GM19025 (cell line): ENCODE results near the gene RBM47.

Source experiments
- ATAC-seq: cut with Tn5 transposase; IDR thresholded peaks from one replicate; pipeline ENCODE4 v1.9.1; 2021; ENCODE audit warnings: mild to moderate bottlenecking, low read depth, moderate library complexity; ENCODE audit not compliant: unreplicated experiment

The RBM47 gene

GRCh38 chr4:40506492-40506891 lies 123.2 kb downstream of the RBM47 start:
- no peak for ATAC-seq

DNA sequence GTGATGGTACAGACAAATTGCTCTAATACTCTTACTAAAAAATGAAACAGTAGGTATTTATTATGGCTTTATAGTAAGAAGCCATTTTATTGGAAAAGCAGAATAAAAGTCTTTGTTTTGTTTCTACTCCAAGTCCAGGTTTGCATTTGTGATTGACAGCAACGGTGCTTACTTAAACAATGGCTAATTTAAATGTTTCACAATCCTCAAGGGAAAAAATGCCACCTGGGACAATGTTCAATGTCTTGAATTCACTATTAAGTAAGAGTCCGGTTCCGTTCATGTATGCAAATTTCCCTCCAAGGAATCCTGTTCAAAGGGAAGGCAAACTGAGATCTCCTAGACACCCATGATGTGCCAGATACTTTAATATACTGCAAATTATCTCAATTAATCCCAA lies 123.6 kb downstream of the RBM47 start:
- ATAC-seq: no peak

DNA sequence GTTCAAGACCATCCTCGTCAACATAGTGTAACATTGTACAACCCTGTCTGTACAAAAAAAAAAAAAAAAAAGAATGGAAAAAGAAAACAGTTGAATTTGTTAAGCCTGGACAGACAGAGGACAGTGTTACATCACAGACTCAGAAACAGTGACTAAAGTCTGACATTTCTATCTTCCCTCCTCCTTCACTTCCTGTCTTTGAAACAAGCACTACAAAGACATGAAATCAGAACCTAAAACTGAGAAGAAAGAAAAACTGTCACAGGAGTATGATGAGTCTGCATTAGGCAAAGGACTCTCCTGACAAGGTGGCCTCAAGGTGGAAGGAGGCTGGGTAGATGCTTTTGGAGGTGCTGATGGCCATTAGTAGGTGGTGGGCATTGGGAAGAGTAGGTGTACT lies 126.7 kb downstream of the RBM47 start:
- no peak for ATAC-seq

- no peak for ATAC-seq
Measured at GRCh38 chr4:40502220-40502619, 127.4 kb downstream of the RBM47 start.

DNA sequence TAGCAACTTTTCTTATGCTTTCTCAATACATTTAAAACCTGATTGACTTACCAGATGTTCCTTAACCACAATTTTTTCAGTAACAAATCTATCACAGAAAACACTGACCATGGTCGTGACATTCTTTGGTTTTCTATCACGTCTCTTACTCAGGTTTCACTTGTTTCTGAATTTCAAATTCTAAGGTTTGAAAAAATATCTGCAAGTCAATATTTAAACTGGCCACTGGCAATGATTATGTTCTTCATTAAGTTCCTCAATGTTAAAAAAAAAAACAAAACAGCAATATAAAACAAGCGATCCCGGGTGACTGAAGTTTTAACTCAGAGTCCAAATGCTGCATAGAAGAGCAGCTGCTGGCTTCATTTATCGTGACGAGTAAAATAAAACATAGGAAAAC lies 128.9 kb downstream of the RBM47 start:
- ATAC-seq: no peak

GRCh38 chr4:40493160-40493559 lies 136.5 kb downstream of the RBM47 start:
- no peak for ATAC-seq

DNA sequence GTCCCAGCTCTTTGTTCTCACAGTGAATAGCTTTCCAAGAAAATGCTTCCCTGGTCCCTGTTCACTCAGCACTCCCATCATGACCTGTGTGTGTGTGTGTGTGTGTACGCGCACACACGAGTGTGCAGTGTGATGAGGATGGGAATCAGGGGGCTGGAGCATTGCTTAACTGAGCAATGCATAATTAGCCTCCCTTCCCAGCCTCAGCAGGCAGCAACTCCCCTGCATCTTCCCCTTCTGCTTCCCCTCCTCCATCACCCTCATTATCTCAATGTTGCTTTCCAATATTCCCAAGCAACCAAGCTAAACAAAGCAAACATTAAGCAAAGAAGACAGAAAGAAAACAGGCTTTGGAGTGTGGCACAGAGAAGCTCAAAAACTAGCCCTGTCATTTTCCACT lies 137.0 kb downstream of the RBM47 start:
- no peak for ATAC-seq

DNA sequence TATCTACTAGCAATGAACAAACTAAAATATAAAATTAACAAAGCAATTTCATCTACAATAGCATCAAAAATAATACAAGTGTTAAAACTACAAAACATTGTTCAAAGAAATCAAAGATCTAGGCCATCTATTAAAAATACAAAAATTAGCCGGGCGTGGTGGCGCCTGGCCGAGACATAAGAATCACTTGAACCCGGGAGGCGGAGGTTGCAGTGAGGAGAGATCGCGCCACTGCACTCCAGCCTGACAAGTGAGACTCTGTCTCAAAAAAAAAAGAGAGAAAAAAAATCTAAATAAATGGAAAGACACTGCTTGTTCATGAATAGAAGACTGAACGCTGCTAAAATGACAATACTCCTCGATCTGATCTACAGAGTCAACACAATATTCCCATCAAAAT lies 139.2 kb downstream of the RBM47 start:
- no peak for ATAC-seq

- no peak for ATAC-seq
Measured at GRCh38 chr4:40489961-40490360, 139.7 kb downstream of the RBM47 start.

DNA sequence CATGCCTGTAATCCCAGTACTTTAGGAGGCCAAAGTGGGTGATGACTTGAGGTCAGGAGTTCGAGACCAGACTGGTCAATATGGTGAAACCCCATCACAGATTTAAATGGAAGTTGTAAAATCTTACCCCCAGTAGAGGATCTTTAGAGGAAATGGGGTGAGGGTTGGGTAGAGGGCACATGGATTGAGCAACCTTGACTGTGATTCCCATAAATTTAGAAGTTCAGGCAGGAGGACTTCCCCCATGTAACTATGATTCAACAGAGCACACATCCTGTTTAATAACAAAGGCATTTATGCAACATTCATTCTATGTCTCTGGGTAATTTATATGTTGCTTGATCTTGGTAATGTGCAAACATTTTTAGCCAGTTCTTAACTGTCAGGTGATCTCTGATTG lies 143.1 kb downstream of the RBM47 start:
- ATAC-seq: no peak

DNA sequence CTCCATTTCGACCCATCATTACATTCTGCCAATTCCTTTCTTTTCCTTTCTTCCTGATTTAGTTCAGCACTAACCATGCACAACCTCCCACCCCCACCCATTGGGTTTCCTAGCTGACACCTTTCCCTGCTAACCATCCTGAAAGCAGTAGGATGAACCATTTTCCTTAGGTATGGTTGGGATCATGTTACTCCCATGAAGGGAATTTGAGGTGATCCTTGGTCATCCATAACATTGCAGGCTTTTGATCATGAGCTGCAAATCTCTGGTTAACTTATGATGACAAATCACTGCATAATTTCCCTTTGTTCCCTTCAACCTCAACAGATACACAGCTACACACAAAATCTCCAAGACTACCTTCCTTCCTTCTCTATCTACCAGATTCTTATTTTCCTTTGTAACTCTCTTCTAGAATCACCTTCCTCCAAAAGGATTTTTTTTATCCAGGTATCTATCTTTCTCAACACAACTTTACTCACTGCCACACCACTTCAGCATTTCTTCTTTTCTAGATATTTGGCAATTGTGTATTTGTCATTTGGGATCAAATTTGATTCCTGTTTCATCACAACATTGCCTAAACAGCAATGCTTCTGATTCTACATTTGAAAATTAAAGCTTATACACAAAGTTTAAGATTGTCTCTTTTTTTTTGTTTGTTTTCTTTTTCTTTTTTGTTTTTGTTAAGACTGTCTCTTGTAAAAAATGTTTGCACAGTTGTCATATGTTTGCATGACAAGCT lies 145.1 kb downstream of the RBM47 start:
- ATAC-seq: no peak

GRCh38 chr4:40482985-40483647 lies 146.5 kb downstream of the RBM47 start:
- ATAC-seq: no peak

- no peak for ATAC-seq
Measured at GRCh38 chr4:40481977-40482376, 147.7 kb downstream of the RBM47 start.

GRCh38 chr4:40480291-40480690 lies 149.4 kb downstream of the RBM47 start:
- no peak for ATAC-seq

DNA sequence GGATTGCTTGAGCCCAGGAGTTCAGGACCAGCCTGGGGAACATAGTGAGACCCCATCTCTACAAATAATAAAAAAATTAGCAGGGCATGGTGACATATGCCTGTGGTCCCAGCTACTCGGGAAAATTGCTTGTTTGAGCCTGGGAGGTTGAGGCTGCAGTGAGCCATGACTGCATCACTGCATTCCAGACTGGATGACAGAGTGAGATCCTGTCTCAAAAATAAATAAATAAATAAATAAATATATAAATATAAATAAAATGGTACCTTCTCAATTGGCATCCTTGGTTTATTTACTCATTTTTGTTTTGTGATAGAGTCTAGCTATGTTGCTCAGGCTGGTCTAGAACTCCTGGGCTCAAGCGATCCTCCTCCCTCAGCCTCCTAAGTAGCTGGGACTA lies 150.3 kb downstream of the RBM47 start:
- ATAC-seq: no peak

DNA sequence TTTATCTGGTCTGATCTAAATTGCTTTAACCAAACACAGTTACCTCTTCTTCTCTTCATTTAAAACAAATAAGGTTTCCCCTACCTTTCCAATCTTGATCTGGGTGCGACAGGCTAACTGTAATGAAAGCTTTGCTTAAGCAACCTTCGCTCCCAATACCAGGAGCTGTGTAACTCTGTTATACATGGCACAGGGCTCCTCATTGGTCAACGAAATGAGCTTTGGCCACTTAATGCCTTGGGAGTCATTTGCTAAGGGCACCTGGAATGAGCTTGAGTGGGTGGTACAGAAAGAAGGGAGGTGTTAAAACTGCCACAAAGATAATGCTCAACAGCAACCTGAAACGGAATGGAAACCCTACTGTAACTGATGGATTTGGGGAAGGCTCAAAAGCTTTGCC lies 154.1 kb downstream of the RBM47 start:
- no peak for ATAC-seq

DNA sequence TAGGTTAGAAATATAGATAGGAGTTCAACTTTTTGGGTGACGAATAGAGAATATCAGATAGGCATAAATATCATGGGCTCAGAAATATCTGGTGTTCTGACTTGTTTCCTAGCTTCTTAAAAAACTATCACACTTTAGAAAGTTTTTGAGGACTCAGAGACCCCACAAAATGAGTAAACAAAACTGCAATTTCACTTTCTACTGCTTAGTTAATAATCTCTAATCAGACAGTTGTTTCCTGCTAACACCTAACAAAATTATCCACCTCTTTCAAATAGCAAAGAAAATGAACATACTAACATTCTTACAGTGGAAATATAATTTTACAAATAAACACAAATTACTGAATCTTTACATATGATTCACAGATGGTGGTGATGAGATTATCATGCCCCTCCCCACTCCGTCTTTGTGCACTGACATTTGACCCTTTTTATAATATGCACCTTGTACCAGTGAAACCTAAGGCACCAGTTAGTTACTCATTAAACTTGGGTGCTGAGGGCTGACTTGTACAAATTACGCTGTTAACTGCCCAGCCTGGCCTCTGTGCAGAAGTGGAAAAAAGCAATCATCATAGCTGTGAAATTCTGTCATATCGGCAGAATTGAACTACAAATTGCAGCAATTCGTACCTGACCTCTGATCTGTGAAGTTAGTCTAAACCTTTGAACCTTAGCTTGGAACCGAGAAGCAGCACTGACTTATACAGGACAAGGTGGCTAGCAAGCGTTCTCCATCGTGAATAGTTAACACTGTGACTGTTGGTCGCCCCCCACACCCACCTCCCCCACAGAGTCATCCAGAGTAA lies 155.9 kb downstream of the RBM47 start:
- ATAC-seq: peak; percentile 78

GRCh38 chr4:40471923-40472322 lies 157.7 kb downstream of the RBM47 start:
- ATAC-seq: no peak

GRCh38 chr4:40466789-40467188 lies 162.9 kb downstream of the RBM47 start:
- ATAC-seq: no peak

DNA sequence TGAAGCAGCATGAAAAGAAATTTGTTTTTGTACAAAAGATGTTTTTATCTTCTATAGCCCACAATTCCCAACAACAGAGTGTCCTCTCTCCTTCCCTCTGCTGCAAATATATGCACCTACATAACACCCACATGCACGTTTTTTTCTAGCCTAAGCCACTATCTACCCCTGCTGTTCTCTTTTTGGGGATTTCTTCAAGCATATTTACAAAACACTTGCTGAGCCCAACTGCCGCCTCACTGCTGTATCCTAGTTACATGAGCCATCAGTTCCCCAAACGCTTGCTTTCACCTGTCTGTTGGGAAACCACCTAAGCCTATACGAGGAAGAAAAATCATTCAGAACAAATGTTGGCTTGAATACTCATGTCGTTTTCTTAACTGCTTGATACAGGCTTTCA lies 167.3 kb downstream of the RBM47 start:
- ATAC-seq: peak; percentile 89

DNA sequence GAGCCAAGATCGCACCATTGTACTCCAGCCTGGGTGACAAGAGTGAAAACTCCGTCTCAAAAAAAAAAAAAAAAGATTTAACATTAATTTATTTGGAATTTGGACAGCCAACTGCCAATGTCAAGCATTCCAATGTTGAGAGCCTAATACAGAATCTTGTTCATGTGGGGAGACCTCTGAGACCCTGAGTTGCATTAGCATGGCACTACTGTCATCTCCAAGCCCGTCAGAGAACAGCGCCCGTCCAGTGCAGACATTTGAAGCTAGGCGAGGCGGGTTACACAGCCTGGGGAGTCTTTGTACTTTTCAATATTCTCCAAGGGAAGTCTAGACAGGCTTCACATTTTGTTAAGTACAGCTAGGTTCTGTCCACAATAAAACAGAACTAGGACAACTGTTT lies 167.8 kb downstream of the RBM47 start:
- no peak for ATAC-seq

DNA sequence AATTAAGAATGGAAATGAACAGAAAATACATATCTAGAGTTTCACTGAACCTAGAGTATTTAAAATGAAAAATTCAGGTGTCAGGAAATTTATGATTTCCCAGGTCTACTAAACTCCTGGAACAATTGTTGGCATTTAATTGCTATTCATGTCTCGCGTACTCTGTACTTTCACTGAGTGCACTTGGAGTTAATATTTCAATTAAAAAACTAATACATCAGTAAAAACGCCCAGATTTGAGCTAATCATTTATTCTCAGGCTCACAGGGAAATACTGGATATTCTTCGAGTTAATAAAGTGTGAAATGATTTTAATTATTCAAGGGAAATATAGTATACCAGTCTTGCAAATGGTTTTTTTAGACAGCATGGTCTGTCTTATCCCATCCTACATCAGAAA lies 168.6 kb downstream of the RBM47 start:
- ATAC-seq: no peak
